Spleen (tissue), 7 donors: Measurements from ENCODE around the gene FDX1.

Experiments
- POLR2A ChIP-seq, 3 donors: fragments of 450-650 bp; IDR thresholded peaks; one replicate each; pipeline ENCODE4 v1.5.1; 2017; ENCODE audit warnings: antibody characterized with exemption in 3 of 3, mild to moderate bottlenecking in 1 of 3
- POLR2AphosphoS5 ChIP-seq, 3 donors: sonication (generic); formaldehyde crosslinking; IDR thresholded peaks; one replicate each; pipeline ENCODE4 v1.5.1; 2017; ENCODE audit warnings: antibody characterized with exemption in 3 of 3
- TF ChIP-seq, protein P1 (sequence below), 11 experiments: fragments of 200-600 bp in 7 of 11; fragments of 450-650 bp in 4 of 11; sonication (generic) in 4 of 11; IDR thresholded peaks in 8 of 11; conservative IDR thresholded peaks in 3 of 11; 1 replicate in 7 of 11; 2 replicates in 4 of 11; pipeline versions ENCODE4 v1.4.0 to v1.8.0; 2016 to 2021; ENCODE audit warnings: antibody characterized with exemption in 11 of 11, inconsistent platforms in 4 of 11, mild to moderate bottlenecking in 1 of 11
- donor health status: DM: no; HTN: no; CAD: no; lungs with moderate emphysema.
- donor health status: DM: no; HTN: no; CAD: no.
- donor health status: DM: no; HTN: no; CAD: no.

GRCh38 chr11:110508786-110509185 lies 79.0 kb downstream of the FDX1 start:
- TF ChIP-seq, protein P1, sequence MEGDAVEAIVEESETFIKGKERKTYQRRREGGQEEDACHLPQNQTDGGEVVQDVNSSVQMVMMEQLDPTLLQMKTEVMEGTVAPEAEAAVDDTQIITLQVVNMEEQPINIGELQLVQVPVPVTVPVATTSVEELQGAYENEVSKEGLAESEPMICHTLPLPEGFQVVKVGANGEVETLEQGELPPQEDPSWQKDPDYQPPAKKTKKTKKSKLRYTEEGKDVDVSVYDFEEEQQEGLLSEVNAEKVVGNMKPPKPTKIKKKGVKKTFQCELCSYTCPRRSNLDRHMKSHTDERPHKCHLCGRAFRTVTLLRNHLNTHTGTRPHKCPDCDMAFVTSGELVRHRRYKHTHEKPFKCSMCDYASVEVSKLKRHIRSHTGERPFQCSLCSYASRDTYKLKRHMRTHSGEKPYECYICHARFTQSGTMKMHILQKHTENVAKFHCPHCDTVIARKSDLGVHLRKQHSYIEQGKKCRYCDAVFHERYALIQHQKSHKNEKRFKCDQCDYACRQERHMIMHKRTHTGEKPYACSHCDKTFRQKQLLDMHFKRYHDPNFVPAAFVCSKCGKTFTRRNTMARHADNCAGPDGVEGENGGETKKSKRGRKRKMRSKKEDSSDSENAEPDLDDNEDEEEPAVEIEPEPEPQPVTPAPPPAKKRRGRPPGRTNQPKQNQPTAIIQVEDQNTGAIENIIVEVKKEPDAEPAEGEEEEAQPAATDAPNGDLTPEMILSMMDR (IDR thresholded peaks at IDR 0.05 in 8 of 11, conservative IDR thresholded peaks at IDR 0.05 in 3 of 11), result no peak
- no peak for TF ChIP-seq POLR2A (IDR thresholded peaks at IDR 0.05)
- no peak for TF ChIP-seq POLR2AphosphoS5 (IDR thresholded peaks at IDR 0.05)
